Measurements from ENCODE around the gene AP5B1. TPM values are rescaled to one million over a fixed set of nuclear protein-coding genes. Genes with fewer than 3 reads are reported as not detected.
"Not testable (repeated sequence)": the region's sequence is repeated elsewhere in the genome, so short reads cannot be mapped to it uniquely, and the experiment has no call there.

AP5B1 gene
- total RNA-seq, 4 donors from 2014 or later: 16.4 to 38.5 (median 23.3) TPM

GRCh38 chr11:65739022-65739421, 41.8 kb downstream of the AP5B1 start:
- no peak for DNase-seq
- intact Hi-C loops (cut with DNase I): no loop called here
- Histone ChIP-seq H3K9me3 (no peaks in the 10 kb centered on the region), H3K27ac (no peak overlapping the region), H3K4me1 (peaks cover 0 to 15% (median 0%) of the 10 kb centered on the region in 3 donors), H3K27me3 (peaks cover 0 to 36% (median 0%) of the 10 kb centered on the region in 4 donors), H3K36me3 (no peaks in the 10 kb centered on the region), H3K4me3 (no peak overlapping the region)
- WGBS, 2 donors: 84 to 86% methylated on average over 2 of the region's 2 CpGs
- TF ChIP-seq CTCF (IDR thresholded peaks at IDR 0.05): no peak
- no peak for TF ChIP-seq POLR2A (IDR thresholded peaks at IDR 0.05)

- Histone ChIP-seq H3K36me3 (no peaks in the 10 kb centered on the region), H3K27me3 (peaks cover 0 to 34% (median 0%) of the 10 kb centered on the region in 4 donors), H3K4me1 (peaks cover 0 to 13% (median 0%) of the 10 kb centered on the region in 3 donors), H3K9me3 (no peaks in the 10 kb centered on the region), H3K27ac (no peak overlapping the region), H3K4me3 (no peak overlapping the region)
- intact Hi-C loops (cut with DNase I): no loop called here
- no peak for DNase-seq
- TF ChIP-seq POLR2A (IDR thresholded peaks at IDR 0.05): no peak
- no peak for TF ChIP-seq CTCF (IDR thresholded peaks at IDR 0.05)
Observed at GRCh38 chr11:65736810-65737209, 44.0 kb downstream of the AP5B1 start.

DNA sequence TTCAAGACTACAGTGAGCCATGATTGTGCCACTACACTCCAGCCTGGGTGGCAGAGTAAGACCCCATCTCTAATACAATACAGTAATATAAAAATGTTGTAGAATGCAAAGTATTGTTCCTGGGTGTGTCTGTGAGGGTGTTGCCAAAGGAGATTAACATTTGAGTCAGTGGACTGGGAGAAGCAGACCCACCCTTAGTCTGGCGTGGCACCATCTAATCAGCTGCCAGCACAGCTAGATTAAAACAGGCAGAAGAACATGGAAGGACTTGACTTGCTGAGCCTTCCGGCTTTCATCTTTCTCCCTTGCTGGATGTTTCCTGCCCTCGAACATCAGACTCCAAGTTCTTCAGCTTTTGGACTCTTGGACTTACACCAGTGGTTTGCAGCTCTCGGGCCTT, 45.7 kb downstream of the AP5B1 start:
- WGBS, 2 donors: 42 to 64% methylated on average over 4 of the region's 4 CpGs
- H3K4me3 ChIP-seq; H3K36me3 ChIP-seq; intact Hi-C loops (cut with DNase I); DNase-seq; H3K9me3 ChIP-seq: not testable (repeated sequence)
- Histone ChIP-seq H3K27ac (peak overlapping the region in 1 of 4 donors; percentile 7), H3K27me3 (peaks cover 0 to 17% (median 0%) of the 10 kb centered on the region in 4 donors), H3K4me1 (peaks cover 0 to 13% (median 0%) of the 10 kb centered on the region in 3 donors)

- intact Hi-C loops (cut with DNase I): no loop called here
- H3K36me3 ChIP-seq: no peaks in the 10 kb centered on the region
- H3K27ac ChIP-seq: no peak overlapping the region
- H3K27me3 ChIP-seq: peaks cover 0 to 4% (median 0%) of the 10 kb centered on the region in 4 donors
- no peak for DNase-seq
- 39 to 54% methylated on average over 5 of the region's 5 CpGs for WGBS, 2 donors
- H3K9me3 ChIP-seq: no peaks in the 10 kb centered on the region
- no peak overlapping the region for H3K4me3 ChIP-seq
- peaks cover 0 to 11% (median 0%) of the 10 kb centered on the region in 3 donors for H3K4me1 ChIP-seq
- TF ChIP-seq CTCF (IDR thresholded peaks at IDR 0.05) (no peak), POLR2A (IDR thresholded peaks at IDR 0.05) (no peak)
Observed at GRCh38 chr11:65730461-65730860, 50.3 kb downstream of the AP5B1 start.

- no peaks in the 10 kb centered on the region for H3K4me1 ChIP-seq
- TF ChIP-seq POLR2A (IDR thresholded peaks at IDR 0.05) (no peak), CTCF (IDR thresholded peaks at IDR 0.05) (no peak)
- intact Hi-C loops (cut with DNase I): no loop called here
- H3K27ac ChIP-seq: no peak overlapping the region
- WGBS, 2 donors: 94 to 100% methylated on average over 2 to 12 of the region's 15 CpGs
- no peaks in the 10 kb centered on the region for H3K36me3 ChIP-seq
- DNase-seq: no peak
- no peak overlapping the region for H3K4me3 ChIP-seq
- no peaks in the 10 kb centered on the region for H3K9me3 ChIP-seq
- H3K27me3 ChIP-seq: peaks cover 0 to 4% (median 0%) of the 10 kb centered on the region in 4 donors
Observed at GRCh38 chr11:65727865-65728264, 52.9 kb downstream of the AP5B1 start.

DNA sequence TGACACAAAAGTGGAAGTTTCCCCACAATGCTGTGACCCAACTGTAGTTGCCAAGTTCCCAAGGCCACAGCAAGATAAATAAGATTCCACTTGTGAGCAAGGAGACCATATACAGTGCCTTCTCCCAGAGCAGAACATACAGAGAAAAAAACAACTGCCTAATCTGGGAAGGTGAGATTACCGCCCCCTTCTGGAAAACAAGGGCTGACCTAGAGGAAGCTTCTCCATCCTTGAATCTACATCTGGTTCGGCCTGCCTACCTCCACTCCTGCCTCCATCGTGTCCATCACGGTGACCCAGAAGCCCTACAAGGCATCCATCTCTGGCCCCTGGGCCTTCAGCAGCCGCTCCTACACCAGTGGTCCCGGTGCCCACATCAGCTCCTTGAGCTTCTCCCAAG, 54.1 kb downstream of the AP5B1 start:
- DNase-seq: no peak
- Histone ChIP-seq H3K4me1 (no peaks in the 10 kb centered on the region), H3K36me3 (no peaks in the 10 kb centered on the region), H3K27ac (no peak overlapping the region), H3K4me3 (no peak overlapping the region), H3K27me3 (peaks cover 0 to 4% (median 0%) of the 10 kb centered on the region in 4 donors), H3K9me3 (no peaks in the 10 kb centered on the region)
- intact Hi-C loops (cut with DNase I): no loop called here
- 72 to 79% methylated on average over 5 to 6 of the region's 6 CpGs for WGBS, 2 donors
- no peak for TF ChIP-seq POLR2A (IDR thresholded peaks at IDR 0.05)
- TF ChIP-seq CTCF (IDR thresholded peaks at IDR 0.05): no peak

Measured in esophagus squamous epithelium (tissue), 5 donors.